HG03571 (cell line): ENCODE measurements around the gene HS6ST1.

ENCODE experiments used
- ATAC-seq: cut with Tn5 transposase; IDR thresholded peaks from one replicate; pipeline ENCODE4 v1.9.1; 2021; ENCODE audit not compliant: unreplicated experiment

Gene HS6ST1

GRCh38 chr2:128348701-128349100 lies 30.0 kb upstream of the HS6ST1 start:
- ATAC-seq = no peak

GRCh38 chr2:128347701-128348539 lies 29.3 kb upstream of the HS6ST1 start:
- ATAC-seq = no peak

- ATAC-seq = no peak
Observed at GRCh38 chr2:128347171-128347558, 28.5 kb upstream of the HS6ST1 start.

GRCh38 chr2:128346291-128347170 lies 27.9 kb upstream of the HS6ST1 start:
- ATAC-seq = no peak

GRCh38 chr2:128345436-128346165 lies 26.9 kb upstream of the HS6ST1 start:
- no peak for ATAC-seq

GRCh38 chr2:128344101-128344500 lies 25.4 kb upstream of the HS6ST1 start:
- no peak for ATAC-seq

GRCh38 chr2:128343459-128343858 lies 24.8 kb upstream of the HS6ST1 start:
- ATAC-seq = no peak

GRCh38 chr2:128342550-128342949 lies 23.9 kb upstream of the HS6ST1 start:
- ATAC-seq = no peak

GRCh38 chr2:128341621-128342020 lies 23.0 kb upstream of the HS6ST1 start:
- ATAC-seq = no peak

GRCh38 chr2:128332091-128332634 lies 13.5 kb upstream of the HS6ST1 start:
- ATAC-seq = no peak

- ATAC-seq = no peak
Observed at GRCh38 chr2:128330583-128330982, 11.9 kb upstream of the HS6ST1 start.

- no peak for ATAC-seq
Observed at GRCh38 chr2:128329607-128330006, 10.9 kb upstream of the HS6ST1 start.

- no peak for ATAC-seq
Observed at GRCh38 chr2:128327180-128327964, 8.7 kb upstream of the HS6ST1 start.

- ATAC-seq = no peak
Observed at GRCh38 chr2:128326346-128326745, 7.7 kb upstream of the HS6ST1 start.

- no peak for ATAC-seq
Observed at GRCh38 chr2:128325611-128326181, 7.0 kb upstream of the HS6ST1 start.

- ATAC-seq = no peak
Observed at GRCh38 chr2:128324897-128325410, 6.3 kb upstream of the HS6ST1 start.

- no peak for ATAC-seq
Observed at GRCh38 chr2:128324008-128324896, 5.6 kb upstream of the HS6ST1 start.

- no peak for ATAC-seq
Observed at GRCh38 chr2:128323555-128323931, 4.9 kb upstream of the HS6ST1 start.
